Measurements from ENCODE around the gene ZNF467. TPM values are rescaled to one million over a fixed set of nuclear protein-coding genes. Genes with fewer than 3 reads are reported as not detected.

The ZNF467 gene
- total and polyA plus RNA-seq, 11 donors, result 2.6 to 9.5 (median 4.7) TPM

DNA sequence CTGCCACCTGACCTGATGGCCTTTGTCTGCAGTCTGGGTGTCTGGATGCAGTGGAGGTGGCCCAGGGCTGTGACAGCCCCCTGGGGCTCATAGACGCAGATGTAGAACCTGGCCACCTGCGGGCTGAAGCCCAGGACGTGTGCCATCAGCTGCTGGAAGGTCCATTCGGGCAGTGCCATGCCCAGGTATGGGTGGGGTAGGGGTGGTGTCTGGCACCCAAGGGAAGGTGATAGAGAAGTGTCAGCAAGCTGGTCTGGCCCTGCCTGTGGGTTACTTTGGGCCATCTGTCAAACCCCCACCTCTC, 6.1 kb upstream of the ZNF467 start:
- Histone ChIP-seq H3K4me1 (peaks cover 0 to 38% (median 19%) of the 10 kb centered on the region in 12 donors), H3K27me3 (no peaks in the 10 kb centered on the region), H3K36me3 (no peaks in the 10 kb centered on the region), H3K9me3 (no peaks in the 10 kb centered on the region), H3K4me3 (no peak overlapping the region), H3K27ac (no peak overlapping the region)
- intact Hi-C loops (cut with DNase I), result loop anchor here in 1 of 10 donors (10.0 kb wide), 1 partner anchor 55 kb away; the partner anchor contains the start of gene ZNF862
- DNase-seq (no peak), ATAC-seq (no peak)
- 85 to 93% (median 90%) methylated on average over 4 of the region's 4 CpGs for WGBS, 4 donors
- TF ChIP-seq, protein P1, sequence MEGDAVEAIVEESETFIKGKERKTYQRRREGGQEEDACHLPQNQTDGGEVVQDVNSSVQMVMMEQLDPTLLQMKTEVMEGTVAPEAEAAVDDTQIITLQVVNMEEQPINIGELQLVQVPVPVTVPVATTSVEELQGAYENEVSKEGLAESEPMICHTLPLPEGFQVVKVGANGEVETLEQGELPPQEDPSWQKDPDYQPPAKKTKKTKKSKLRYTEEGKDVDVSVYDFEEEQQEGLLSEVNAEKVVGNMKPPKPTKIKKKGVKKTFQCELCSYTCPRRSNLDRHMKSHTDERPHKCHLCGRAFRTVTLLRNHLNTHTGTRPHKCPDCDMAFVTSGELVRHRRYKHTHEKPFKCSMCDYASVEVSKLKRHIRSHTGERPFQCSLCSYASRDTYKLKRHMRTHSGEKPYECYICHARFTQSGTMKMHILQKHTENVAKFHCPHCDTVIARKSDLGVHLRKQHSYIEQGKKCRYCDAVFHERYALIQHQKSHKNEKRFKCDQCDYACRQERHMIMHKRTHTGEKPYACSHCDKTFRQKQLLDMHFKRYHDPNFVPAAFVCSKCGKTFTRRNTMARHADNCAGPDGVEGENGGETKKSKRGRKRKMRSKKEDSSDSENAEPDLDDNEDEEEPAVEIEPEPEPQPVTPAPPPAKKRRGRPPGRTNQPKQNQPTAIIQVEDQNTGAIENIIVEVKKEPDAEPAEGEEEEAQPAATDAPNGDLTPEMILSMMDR (IDR thresholded peaks at IDR 0.05), result no peak
- no peak for TF ChIP-seq POLR2A (IDR thresholded peaks at IDR 0.05)

DNA sequence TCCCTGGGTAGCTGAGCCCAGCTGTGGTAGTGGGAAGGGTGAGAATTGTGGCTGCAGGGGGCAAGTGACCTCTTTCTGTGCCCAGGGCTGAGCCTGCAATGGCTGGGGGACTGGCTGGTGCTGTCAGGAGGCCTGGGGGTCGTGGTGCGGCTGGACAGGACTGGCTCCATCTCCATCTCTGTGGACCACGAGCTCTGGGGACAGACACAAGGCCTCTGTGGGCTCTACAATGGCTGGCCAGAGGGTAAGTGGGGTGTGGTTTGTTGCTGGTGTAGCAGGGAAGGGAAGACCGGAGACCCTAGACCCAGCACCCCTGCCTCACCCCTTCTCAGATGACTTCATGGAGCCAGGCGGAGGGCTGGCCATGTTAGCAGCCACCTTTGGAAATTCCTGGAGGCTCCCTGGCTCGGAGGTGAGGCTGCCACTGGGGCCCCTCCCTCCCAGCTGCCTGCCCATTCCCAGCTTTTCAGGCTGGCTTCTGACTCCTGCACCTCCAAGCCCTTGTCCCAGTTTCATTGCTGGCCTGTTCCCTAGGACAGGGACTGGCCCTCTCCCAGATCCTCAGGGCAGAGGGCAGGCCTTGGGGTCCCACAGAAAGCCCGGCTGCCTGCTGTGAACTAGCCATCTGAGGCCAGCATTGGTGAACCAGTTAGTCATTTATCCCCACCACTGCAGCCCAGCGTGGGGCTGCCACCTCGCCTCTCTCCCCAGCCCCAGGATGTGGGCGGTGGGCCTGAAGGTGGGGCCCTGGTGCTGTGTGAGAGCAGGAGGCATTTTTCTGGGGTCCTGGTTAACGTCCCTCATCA, 5.5 kb upstream of the ZNF467 start:
- Histone ChIP-seq H3K36me3 (no peaks in the 10 kb centered on the region), H3K27me3 (no peaks in the 10 kb centered on the region), H3K9me3 (no peaks in the 10 kb centered on the region), H3K27ac (no peak overlapping the region), H3K4me1 (peaks cover 0 to 43% (median 22%) of the 10 kb centered on the region in 12 donors), H3K4me3 (no peak overlapping the region)
- DNase-seq (peak in 1 of 5 donors; percentile 49), ATAC-seq (no peak)
- TF ChIP-seq, protein P1 (IDR thresholded peaks at IDR 0.05), result no peak
- intact Hi-C loops (cut with DNase I), result loop anchor here in 1 of 10 donors (10.0 kb wide), 1 partner anchor 56 kb away; the partner anchor contains the start of gene ZNF862
- 81 to 90% (median 88%) methylated on average over 10 to 11 of the region's 11 CpGs for WGBS, 4 donors

DNA sequence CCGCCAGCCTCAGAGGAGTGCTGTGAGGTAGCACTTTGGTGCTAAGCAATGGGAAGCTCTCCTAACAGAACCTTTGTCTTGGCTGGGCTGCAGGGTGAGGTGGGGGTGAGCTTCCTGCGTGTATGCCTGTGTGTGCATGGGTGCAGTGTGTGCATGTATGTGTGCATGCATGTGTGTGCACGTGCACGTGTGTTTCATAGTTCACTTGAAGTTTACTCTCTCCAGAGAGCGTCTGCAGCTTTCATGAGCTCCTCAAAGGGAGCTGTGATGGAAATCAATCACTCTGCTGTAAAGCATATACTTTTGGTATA, 4.9 kb upstream of the ZNF467 start:
- no peak for TF ChIP-seq POLR2A (IDR thresholded peaks at IDR 0.05)
- TF ChIP-seq, protein P1 (IDR thresholded peaks at IDR 0.05), result no peak

DNA sequence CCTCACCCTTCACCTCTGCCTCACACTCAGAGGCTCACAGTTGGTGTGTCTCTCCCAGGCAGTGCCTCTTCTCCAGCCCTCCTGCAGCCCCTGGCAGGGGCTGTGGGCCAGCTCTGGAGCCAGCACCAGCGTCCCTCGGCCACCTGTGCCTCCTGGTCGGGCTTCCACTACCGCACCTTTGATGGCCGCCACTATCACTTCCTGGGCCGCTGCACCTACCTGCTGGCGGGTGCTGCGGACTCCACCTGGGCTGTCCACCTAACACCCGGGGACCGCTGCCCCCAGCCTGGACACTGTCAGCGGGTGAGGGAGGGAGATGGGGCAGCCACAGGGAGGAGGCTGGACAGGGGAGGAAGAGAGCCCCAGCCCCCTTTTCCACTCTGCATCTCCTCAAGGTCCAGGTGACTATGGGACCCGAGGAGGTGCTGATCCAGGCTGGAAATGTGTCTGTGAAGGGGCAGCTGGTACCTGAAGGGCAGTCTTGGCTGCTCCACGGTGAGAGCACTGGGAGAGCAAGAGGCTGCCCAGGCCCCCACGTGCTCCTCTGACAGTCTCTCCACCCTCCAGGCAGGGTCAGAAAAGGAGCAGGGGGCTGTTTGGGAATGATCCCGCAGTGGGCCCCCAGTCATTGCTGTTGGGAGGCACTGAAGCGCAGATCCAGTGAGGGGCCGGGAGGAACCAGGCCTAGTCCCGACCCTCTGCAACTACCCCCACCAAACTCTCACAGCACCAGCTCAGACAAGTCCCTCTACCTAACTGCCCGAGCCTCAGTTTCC, 4.4 kb upstream of the ZNF467 start:
- ATAC-seq (no peak), DNase-seq (peak in 1 of 5 donors; percentile 56)
- TF ChIP-seq POLR2A (IDR thresholded peaks at IDR 0.05), result no peak
- TF ChIP-seq, protein P1 (IDR thresholded peaks at IDR 0.05), result no peak
- H3K4me3 ChIP-seq, result no peak overlapping the region
- whole genome bisulfite sequencing, 4 donors, result 89 to 92% (median 91%) methylated on average over 17 to 19 of the region's 19 CpGs
- H3K4me1 ChIP-seq, result peaks cover 0 to 47% (median 22%) of the 10 kb centered on the region in 12 donors
- H3K27me3 ChIP-seq, result no peaks in the 10 kb centered on the region
- no peaks in the 10 kb centered on the region for H3K9me3 ChIP-seq
- intact Hi-C loops (cut with DNase I), result loop anchor here in 1 of 10 donors (10.0 kb wide), 1 partner anchor 57 kb away; the partner anchor contains the start of gene ZNF862
- H3K27ac ChIP-seq, result peak overlapping the region in 1 of 12 donors; percentile 53
- H3K36me3 ChIP-seq, result no peaks in the 10 kb centered on the region

More for the DNA sequence above, 4.9 kb upstream of the ZNF467 start:
- Histone ChIP-seq H3K4me3 (no peak overlapping the region), H3K27ac (no peak overlapping the region), H3K36me3 (no peaks in the 10 kb centered on the region), H3K9me3 (no peaks in the 10 kb centered on the region), H3K27me3 (no peaks in the 10 kb centered on the region), H3K4me1 (peaks cover 0 to 47% (median 22%) of the 10 kb centered on the region in 12 donors)
- DNase-seq (peak in 1 of 5 donors; percentile 25), ATAC-seq (no peak)
- WGBS, 4 donors, result 78 to 88% (median 83%) methylated on average over 1 to 5 of the region's 5 CpGs
- intact Hi-C loops (cut with DNase I), result loop anchor here in 1 of 10 donors (10.0 kb wide), 1 partner anchor 57 kb away; the partner anchor contains the start of gene ZNF862
